Adrenal gland (tissue), 12 donors: ENCODE measurements around the gene PSENEN. TPM values are rescaled to one million over a fixed set of nuclear protein-coding genes. Genes with fewer than 3 reads are reported as not detected.

ENCODE experiments used
- DNase-seq, 7 donors: peaks; one replicate each; pipeline ENCODE4 v3.0.0-alpha.2; 2019 to 2020
- H3K27ac ChIP-seq, 5 donors: fragments of 200-600 bp; sonication (generic) in 4 of 5; 1 replicate in 3 of 5; 2 replicates in 2 of 5; pipeline versions ENCODE4 v1.5.1 to v1.8.0; 2016 to 2020; ENCODE audit warnings: mild to moderate bottlenecking in 1 of 5
- H3K27me3 ChIP-seq: fragments of 200-600 bp; 2 replicates; pipeline ENCODE4 v1.8.0; 2021
- H3K36me3 ChIP-seq, 2 donors: fragments of 200-600 bp; replicated peaks in 1 of 2; 1 replicate in 1 of 2; 2 replicates in 1 of 2; pipeline versions ENCODE4 v1.5.1 to v1.8.0; 2018 to 2022
- H3K4me1 ChIP-seq, 2 donors: fragments of 200-600 bp; replicated peaks in 1 of 2; 1 replicate in 1 of 2; 2 replicates in 1 of 2; pipeline versions ENCODE4 v1.5.1 to v1.8.0; 2018 to 2021
- H3K4me3 ChIP-seq, 4 donors: fragments of 200-600 bp; sonication (generic) in 3 of 4; one replicate each; pipeline ENCODE4 v1.5.1; 2016 to 2018
- H3K9me3 ChIP-seq, 3 donors: fragments of 200-600 bp; sonication (generic) in 1 of 3; replicated peaks in 1 of 3; 1 replicate in 2 of 3; 2 replicates in 1 of 3; pipeline versions ENCODE4 v1.5.1 to v1.8.0; 2016 to 2021
- CTCF ChIP-seq, 6 experiments: fragments of 450-650 bp in 4 of 6; fragments of 200-600 bp in 2 of 6; sonication (generic) in 1 of 6; IDR thresholded peaks; 1 replicate in 5 of 6; 2 replicates in 1 of 6; pipeline versions ENCODE4 v1.5.1 to v1.8.0; 2016 to 2021; ENCODE audit warnings: antibody characterized with exemption in 6 of 6, mild to moderate bottlenecking in 2 of 6, moderate library complexity in 1 of 6
- POLR2A ChIP-seq, 2 donors: fragments of 450-650 bp; IDR thresholded peaks; one replicate each; pipeline ENCODE4 v1.6.1; 2017; ENCODE audit warnings: antibody characterized with exemption in 2 of 2, mild to moderate bottlenecking in 2 of 2, moderate library complexity in 1 of 2
- WGBS, 4 donors: extraction: QIAGEN DNeasy Blood & Tissue Kit in 2 of 4; methylation state at CpG; one replicate each; pipeline versions ENCODE4 v1.1.5 to v1.1.7; 2013 to 2017; 5-methylcytosine and 5-hydroxymethylcytosine counted together
- intact Hi-C, 2 donors: fragments of 100-400 bp; cut with DNase I; formaldehyde crosslinking; loops; one replicate each; pipeline versions ENCODE4 v1.14.1 to v1.15.0; 2022 to 2023
- polyA plus RNA-seq, 3 donors: library from polyadenylated mRNA; stranded (reverse); fragments of 200-250 nt in 2 of 3; fragments of 350-450 nt in 1 of 3; fragmentation: Illumina TruSeq in 1 of 3; extraction: RNeasy Lipid Tissue Mini Kit (QIAGEN cat#74804) in 1 of 3; gene quantifications; one replicate each; pipeline ENCODE4 v1.2.3, GENCODE V29; 2013 to 2014
- total RNA-seq, 9 donors: library from RNA; depleted of rRNA in 4 of 9; stranded (reverse); fragments of >200 nt in 4 of 9; fragments of 120-200 nt in 1 of 9; fragmentation: NEBNext Ultra II Directional in 1 of 9; extraction: Animal tissue kit (Norgen Biotek cat#: 25700) in 1 of 9; gene quantifications; one replicate each; pipeline versions ENCODE4 v1.1.0 to v1.2.4, GENCODE V29; 2013 to 2023
- donor health status: healthy with polysubstance abuse.
- donor health status: Bipolar disorder and iron deficiency.
- donor health status: DM: yes; HTN: yes; CAD: no.
- donor health status: DM: no; HTN: no; CAD: no.
- donor health status: DM: no; HTN: no; CAD: no.
- donor health status: DM: yes; HTN: yes; CAD: no.

Gene PSENEN
- total and polyA plus RNA-seq, 12 donors: 29.5 to 230 (median 77.3) TPM

- no peaks in the 10 kb centered on the region for H3K9me3 ChIP-seq
- H3K4me3 ChIP-seq: peak overlapping the region in 3 of 4 donors; percentile 78 to 99 (median 84)
- peaks cover 0 to 35% of the 10 kb centered on the region in 2 donors for H3K36me3 ChIP-seq
- peak overlapping the region in 4 of 5 donors; percentile 72 to 99 (median 87) for H3K27ac ChIP-seq
- H3K27me3 ChIP-seq: no peaks in the 10 kb centered on the region
- H3K4me1 ChIP-seq: peaks cover 21 to 26% of the 10 kb centered on the region in 2 donors
- no peak for TF ChIP-seq CTCF (IDR thresholded peaks at IDR 0.05)
- peak in 1 of 2 donors; percentile 4 for TF ChIP-seq POLR2A (IDR thresholded peaks at IDR 0.05)
- DNase-seq: peak in 5 of 7 donors; percentile 44 to 66 (median 62)
- WGBS, 4 donors: 1 to 3% (median 2%) methylated on average over 8 to 42 of the region's 42 CpGs
- intact Hi-C loops: loop anchor here in 1 of 2 donors (10.0 kb wide), 1 partner anchor 174 kb away; the partner anchor contains the start of gene TMEM147
Measured at GRCh38 chr19:35718345-35719041, 27.0 kb upstream of the PSENEN start.

- 79 to 85% (median 80%) methylated on average over 23 to 32 of the region's 32 CpGs for WGBS, 4 donors
- Histone ChIP-seq H3K36me3 (peaks cover 0 to 46% of the 10 kb centered on the region in 2 donors), H3K4me1 (peaks cover 21 to 26% of the 10 kb centered on the region in 2 donors), H3K9me3 (no peaks in the 10 kb centered on the region), H3K4me3 (no peak overlapping the region), H3K27me3 (no peaks in the 10 kb centered on the region), H3K27ac (no peak overlapping the region)
- DNase-seq: peak in 2 of 7 donors; percentile 33 to 55
- TF ChIP-seq CTCF (IDR thresholded peaks at IDR 0.05) (no peak), POLR2A (IDR thresholded peaks at IDR 0.05) (no peak)
- intact Hi-C loops: loop anchor here in 1 of 2 donors (10.0 kb wide), 1 partner anchor 175 kb away; the partner anchor contains the start of gene TMEM147
Measured at GRCh38 chr19:35719402-35720162, 25.9 kb upstream of the PSENEN start.

- Histone ChIP-seq H3K27me3 (no peaks in the 10 kb centered on the region), H3K9me3 (no peaks in the 10 kb centered on the region), H3K4me1 (peaks cover 21 to 26% of the 10 kb centered on the region in 2 donors), H3K36me3 (peaks cover 0 to 52% of the 10 kb centered on the region in 2 donors), H3K27ac (no peak overlapping the region), H3K4me3 (no peak overlapping the region)
- intact Hi-C loops: no loop called here
- TF ChIP-seq POLR2A (IDR thresholded peaks at IDR 0.05): no peak
- TF ChIP-seq CTCF (IDR thresholded peaks at IDR 0.05): no peak
- WGBS, 4 donors: 72 to 79% (median 74%) methylated on average over 7 to 9 of the region's 9 CpGs
- DNase-seq: no peak
Measured at GRCh38 chr19:35720163-35720524, 25.3 kb upstream of the PSENEN start.

- Histone ChIP-seq H3K4me1 (peaks cover 21 to 24% of the 10 kb centered on the region in 2 donors), H3K36me3 (peaks cover 0 to 57% of the 10 kb centered on the region in 2 donors), H3K4me3 (no peak overlapping the region), H3K27ac (no peak overlapping the region), H3K9me3 (no peaks in the 10 kb centered on the region), H3K27me3 (no peaks in the 10 kb centered on the region)
- WGBS, 4 donors: 79 to 86% (median 81%) methylated on average over 13 to 17 of the region's 17 CpGs
- intact Hi-C loops: no loop called here
- peak in 2 of 7 donors; percentile 18 to 27 for DNase-seq
- TF ChIP-seq CTCF (IDR thresholded peaks at IDR 0.05) (no peak), POLR2A (IDR thresholded peaks at IDR 0.05) (no peak)
Measured at GRCh38 chr19:35720648-35721047, 24.8 kb upstream of the PSENEN start.
